ENCODE measurements around the gene IL6.

The IL6 gene

DNA sequence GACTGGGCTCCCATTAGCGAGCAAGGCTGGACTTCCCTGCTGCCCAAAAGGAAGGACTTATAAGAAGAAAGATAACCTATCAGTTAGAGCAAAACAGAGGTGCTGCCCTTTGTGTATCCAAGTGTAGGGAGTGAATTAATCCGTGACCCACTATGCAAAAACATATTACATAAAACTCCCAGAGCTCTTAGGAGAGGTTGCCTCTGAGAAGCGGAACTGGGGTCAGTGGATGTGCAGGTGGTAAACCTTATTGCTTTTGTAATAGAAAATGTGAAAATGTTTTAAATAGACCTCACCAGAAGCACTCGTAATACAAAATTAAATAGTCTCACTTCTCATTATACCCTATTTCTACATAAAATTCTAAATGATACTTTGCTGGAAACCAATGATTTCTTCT, 17.1 kb upstream of the IL6 start:
- H3K4me3 ChIP-seq, result no peak overlapping the region
- TF ChIP-seq CTCF (IDR thresholded peaks at IDR 0.05), result no peak
- no peak for DNase-seq (ENCODE audit: low spot score)
- no peak overlapping the region for H3K27ac ChIP-seq

GRCh38 chr7:22712999-22713398, 14.0 kb upstream of the IL6 start:
- no peak for TF ChIP-seq CTCF (IDR thresholded peaks at IDR 0.05)
- no peak for DNase-seq (ENCODE audit: low spot score)
- Histone ChIP-seq H3K4me3 (no peak overlapping the region), H3K27ac (no peak overlapping the region)

DNA sequence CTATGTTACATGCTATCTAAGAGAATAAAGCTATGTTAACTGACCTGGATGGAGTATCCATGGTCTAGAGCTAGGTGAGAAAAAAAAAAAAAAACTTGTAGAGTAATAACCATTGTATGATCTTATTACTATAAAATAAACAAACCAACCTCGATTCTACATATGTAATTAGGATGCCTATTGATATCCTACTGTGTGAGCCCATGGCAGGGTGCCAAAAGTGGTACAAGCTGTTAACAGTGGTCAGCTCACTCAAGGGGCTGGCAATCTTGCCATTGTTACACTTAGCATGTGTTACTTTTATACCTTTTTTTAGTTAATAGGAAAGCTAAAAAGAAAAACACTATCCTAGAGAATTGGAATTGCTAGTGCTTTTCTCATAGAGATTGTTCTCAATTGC, 13.5 kb upstream of the IL6 start:
- Histone ChIP-seq H3K27ac (no peak overlapping the region), H3K4me3 (no peak overlapping the region)
- peak; percentile 17 for DNase-seq (ENCODE audit: low spot score)
- no peak for TF ChIP-seq CTCF (IDR thresholded peaks at IDR 0.05)

- Histone ChIP-seq H3K27ac (no peak overlapping the region), H3K4me3 (no peak overlapping the region)
- DNase-seq (ENCODE audit: low spot score), result no peak
- no peak for TF ChIP-seq CTCF (IDR thresholded peaks at IDR 0.05)
These were observed 11.0 kb upstream of the IL6 start for GRCh38 chr7:22715969-22716368.

- peak overlapping the region; percentile 70 to 78 for H3K27ac ChIP-seq
- H3K4me3 ChIP-seq, result peak overlapping the region; percentile 30
- no peak for TF ChIP-seq CTCF (IDR thresholded peaks at IDR 0.05)
- DNase-seq (ENCODE audit: low spot score), result no peak
These were observed 9.2 kb upstream of the IL6 start for GRCh38 chr7:22717760-22718159.

DNA sequence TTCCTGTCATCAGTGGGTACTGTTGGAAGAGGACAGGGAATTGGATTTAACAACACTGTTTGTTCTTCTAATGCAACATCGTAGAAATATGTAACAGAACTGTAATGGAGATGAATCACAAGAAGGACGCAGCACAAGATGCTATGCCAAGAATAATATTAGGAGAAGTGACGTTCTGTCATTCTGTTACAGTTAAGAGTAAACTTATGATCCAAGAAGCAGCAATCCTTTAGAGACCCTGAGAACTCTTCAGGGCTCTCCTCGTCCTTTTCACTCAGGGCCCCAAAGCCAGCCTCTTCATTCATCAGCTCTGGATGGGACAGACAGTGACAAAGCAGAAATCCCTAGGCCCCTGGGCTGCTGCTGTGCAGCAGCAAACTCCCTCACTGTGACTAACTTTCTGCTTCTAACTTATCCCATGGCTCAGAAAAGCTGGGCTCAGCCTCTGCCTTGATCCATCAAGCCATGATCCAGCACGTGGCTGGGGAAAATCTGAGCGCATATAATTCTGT, 8.7 kb upstream of the IL6 start:
- Histone ChIP-seq H3K27ac (peak overlapping the region; percentile 70 to 78), H3K4me3 (no peak overlapping the region)
- no peak for DNase-seq (ENCODE audit: low spot score)
- TF ChIP-seq CTCF (IDR thresholded peaks at IDR 0.05), result no peak

- no peak for TF ChIP-seq CTCF (IDR thresholded peaks at IDR 0.05)
- no peak overlapping the region for H3K4me3 ChIP-seq
- H3K27ac ChIP-seq, result peak overlapping the region; percentile 70 to 78
- no peak for DNase-seq (ENCODE audit: low spot score)
These were observed 8.0 kb upstream of the IL6 start for GRCh38 chr7:22718911-22719420.

Measured in coronary artery (tissue), 2 donors.